Breast epithelium (tissue), 4 donors: ENCODE measurements around the gene CXCR4. TPM values are rescaled to one million over a fixed set of nuclear protein-coding genes. Genes with fewer than 3 reads are reported as not detected.
"Not testable (repeated sequence)": the region's sequence is repeated elsewhere in the genome, so short reads cannot be mapped to it uniquely, and the experiment has no call there.

ENCODE experiments used
- DNase-seq, 2 donors: peaks; one replicate each; pipeline ENCODE4 v3.0.0-alpha.2; 2019; ENCODE audit warnings: low spot score in 2 of 2
- H3K27ac ChIP-seq, 2 donors: fragments of 200-600 bp; sonication (generic) in 1 of 2; one replicate each; pipeline ENCODE4 v1.5.1; 2016 to 2019; ENCODE audit warnings: mild to moderate bottlenecking in 1 of 2
- H3K27me3 ChIP-seq, 2 donors: fragments of 200-600 bp; sonication (generic) in 1 of 2; one replicate each; pipeline versions ENCODE4 v1.5.1 to v1.6.0; 2017 to 2019; ENCODE audit warnings: control low read depth in 1 of 2, mild to moderate bottlenecking in 1 of 2
- H3K36me3 ChIP-seq: fragments of 200-600 bp; one replicate; pipeline ENCODE4 v1.5.1; 2019
- H3K4me1 ChIP-seq, 2 donors: fragments of 200-600 bp; sonication (generic); one replicate each; pipeline ENCODE4 v1.5.1; 2016 to 2019; ENCODE audit warnings: control low read depth in 1 of 2
- H3K4me3 ChIP-seq, 3 donors: fragments of 200-600 bp; sonication (generic); 1 replicate in 2 of 3; 2 replicates in 1 of 3; pipeline ENCODE4 v1.5.1; 2016 to 2019; ENCODE audit warnings: mild to moderate bottlenecking in 3 of 3, moderate library complexity in 2 of 3
- H3K9me3 ChIP-seq, 2 donors: fragments of 200-600 bp; sonication (generic) in 1 of 2; one replicate each; pipeline ENCODE4 v1.5.1; 2016 to 2019; ENCODE audit warnings: control low read depth in 1 of 2
- POLR2A ChIP-seq: fragments of 450-650 bp; IDR thresholded peaks from one replicate; pipeline ENCODE4 v1.6.1; 2016; ENCODE audit warnings: antibody characterized with exemption, mild to moderate bottlenecking, moderate library complexity
- POLR2AphosphoS5 ChIP-seq, 3 donors: sonication (generic); formaldehyde crosslinking; IDR thresholded peaks; one replicate each; pipeline ENCODE4 v1.6.1; 2017; ENCODE audit warnings: antibody characterized with exemption in 3 of 3
- intact Hi-C: fragments of 100-400 bp; cut with DNase I; formaldehyde crosslinking; loops from one replicate; pipeline ENCODE4 v1.15.1; 2023; ENCODE audit warnings: low total_unique reads
- total RNA-seq, 3 donors: library from RNA; depleted of rRNA; stranded (reverse); fragments of >200 nt; gene quantifications; one replicate each; pipeline ENCODE4 v1.1.0, GENCODE V29; 2016
- TF ChIP-seq, protein P1 (sequence below), 3 donors: fragments of 450-650 bp; IDR thresholded peaks; one replicate each; pipeline ENCODE4 v1.5.1; 2016 to 2017; ENCODE audit warnings: antibody characterized with exemption in 3 of 3, mild to moderate bottlenecking in 3 of 3, moderate library complexity in 3 of 3

The CXCR4 gene
- total RNA-seq, 3 donors from 2014 or later: 25.8 to 80.3 (median 32.4) TPM

DNA sequence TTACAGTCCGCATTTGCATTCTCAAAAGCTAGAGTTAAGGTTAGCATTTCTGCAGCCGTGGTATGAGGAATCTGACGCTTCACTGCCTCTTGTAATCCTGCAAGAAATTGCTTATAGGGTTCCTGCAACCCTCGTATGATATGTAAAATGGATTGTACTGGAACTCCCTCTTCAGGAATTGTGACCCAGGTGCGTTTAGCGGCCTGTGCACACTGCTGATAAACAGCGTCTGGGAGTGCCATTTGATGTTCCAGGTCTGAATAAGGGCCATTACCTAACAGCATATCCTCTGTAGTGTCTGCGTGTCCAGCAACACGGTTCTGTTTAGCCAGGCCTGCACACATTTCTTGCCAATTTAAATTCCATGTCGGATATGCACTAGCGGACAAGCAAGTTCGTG, 42.5 kb downstream of the CXCR4 start:
- H3K27ac ChIP-seq: no peak overlapping the region
- no peak for DNase-seq
- intact Hi-C loops: loop anchor here (2.0 kb wide), 1 partner anchor 17 kb away; no protein-coding TSS in a partner anchor

GRCh38 chr2:136072621-136073020, 45.3 kb downstream of the CXCR4 start:
- no peak for DNase-seq
- H3K27me3 ChIP-seq: no peaks in the 10 kb centered on the region
- intact Hi-C loops: no loop called here
- TF ChIP-seq POLR2AphosphoS5 (IDR thresholded peaks at IDR 0.05) (no peak), POLR2A (no peak)
- no peak overlapping the region for H3K4me3 ChIP-seq
- H3K4me1 ChIP-seq: no peaks in the 10 kb centered on the region
- no peak overlapping the region for H3K27ac ChIP-seq
- H3K36me3 ChIP-seq: no peaks in the 10 kb centered on the region
- H3K9me3 ChIP-seq: peaks cover 0 to 13% of the 10 kb centered on the region in 2 donors

More for the DNA sequence above, 42.5 kb downstream of the CXCR4 start:
- no peaks in the 10 kb centered on the region for H3K4me1 ChIP-seq
- no peaks in the 10 kb centered on the region for H3K27me3 ChIP-seq
- no peak overlapping the region for H3K4me3 ChIP-seq
- no peaks in the 10 kb centered on the region for H3K36me3 ChIP-seq
- no peak for TF ChIP-seq POLR2AphosphoS5 (IDR thresholded peaks at IDR 0.05)
- H3K9me3 ChIP-seq: peaks cover 0 to 13% of the 10 kb centered on the region in 2 donors

- H3K36me3 ChIP-seq, H3K4me3 ChIP-seq, H3K4me1 ChIP-seq, H3K27me3 ChIP-seq, DNase-seq, H3K27ac ChIP-seq, intact Hi-C loops: not testable (repeated sequence)
- peaks cover 0 to 13% of the 10 kb centered on the region in 2 donors for H3K9me3 ChIP-seq
These were observed 46.1 kb downstream of the CXCR4 start for GRCh38 chr2:136071887-136072286.

- intact Hi-C loops: no loop called here
- no peaks in the 10 kb centered on the region for H3K36me3 ChIP-seq
These were observed 47.0 kb downstream of the CXCR4 start for GRCh38 chr2:136070913-136071312.

GRCh38 chr2:136069773-136070172, 48.2 kb downstream of the CXCR4 start:
- H3K36me3 ChIP-seq: no peaks in the 10 kb centered on the region
- H3K27ac ChIP-seq: no peak overlapping the region
- peaks cover 0 to 13% of the 10 kb centered on the region in 2 donors for H3K9me3 ChIP-seq
- no peak for DNase-seq
- intact Hi-C loops: no loop called here
- TF ChIP-seq POLR2AphosphoS5 (IDR thresholded peaks at IDR 0.05) (no peak), POLR2A (no peak)
- TF ChIP-seq, protein P1, sequence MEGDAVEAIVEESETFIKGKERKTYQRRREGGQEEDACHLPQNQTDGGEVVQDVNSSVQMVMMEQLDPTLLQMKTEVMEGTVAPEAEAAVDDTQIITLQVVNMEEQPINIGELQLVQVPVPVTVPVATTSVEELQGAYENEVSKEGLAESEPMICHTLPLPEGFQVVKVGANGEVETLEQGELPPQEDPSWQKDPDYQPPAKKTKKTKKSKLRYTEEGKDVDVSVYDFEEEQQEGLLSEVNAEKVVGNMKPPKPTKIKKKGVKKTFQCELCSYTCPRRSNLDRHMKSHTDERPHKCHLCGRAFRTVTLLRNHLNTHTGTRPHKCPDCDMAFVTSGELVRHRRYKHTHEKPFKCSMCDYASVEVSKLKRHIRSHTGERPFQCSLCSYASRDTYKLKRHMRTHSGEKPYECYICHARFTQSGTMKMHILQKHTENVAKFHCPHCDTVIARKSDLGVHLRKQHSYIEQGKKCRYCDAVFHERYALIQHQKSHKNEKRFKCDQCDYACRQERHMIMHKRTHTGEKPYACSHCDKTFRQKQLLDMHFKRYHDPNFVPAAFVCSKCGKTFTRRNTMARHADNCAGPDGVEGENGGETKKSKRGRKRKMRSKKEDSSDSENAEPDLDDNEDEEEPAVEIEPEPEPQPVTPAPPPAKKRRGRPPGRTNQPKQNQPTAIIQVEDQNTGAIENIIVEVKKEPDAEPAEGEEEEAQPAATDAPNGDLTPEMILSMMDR (IDR thresholded peaks at IDR 0.05): no peak
- no peaks in the 10 kb centered on the region for H3K4me1 ChIP-seq
- no peaks in the 10 kb centered on the region for H3K27me3 ChIP-seq
- no peak overlapping the region for H3K4me3 ChIP-seq

More at GRCh38 chr2:136070913-136071312, 47.0 kb downstream of the CXCR4 start:
- Histone ChIP-seq H3K27me3 (no peaks in the 10 kb centered on the region), H3K9me3 (peaks cover 0 to 13% of the 10 kb centered on the region in 2 donors), H3K27ac (no peak overlapping the region), H3K4me3 (no peak overlapping the region), H3K4me1 (no peaks in the 10 kb centered on the region)
- no peak for TF ChIP-seq POLR2AphosphoS5 (IDR thresholded peaks at IDR 0.05)
- TF ChIP-seq, protein P1 (IDR thresholded peaks at IDR 0.05): no peak
- TF ChIP-seq POLR2A: no peak
- no peak for DNase-seq

DNA sequence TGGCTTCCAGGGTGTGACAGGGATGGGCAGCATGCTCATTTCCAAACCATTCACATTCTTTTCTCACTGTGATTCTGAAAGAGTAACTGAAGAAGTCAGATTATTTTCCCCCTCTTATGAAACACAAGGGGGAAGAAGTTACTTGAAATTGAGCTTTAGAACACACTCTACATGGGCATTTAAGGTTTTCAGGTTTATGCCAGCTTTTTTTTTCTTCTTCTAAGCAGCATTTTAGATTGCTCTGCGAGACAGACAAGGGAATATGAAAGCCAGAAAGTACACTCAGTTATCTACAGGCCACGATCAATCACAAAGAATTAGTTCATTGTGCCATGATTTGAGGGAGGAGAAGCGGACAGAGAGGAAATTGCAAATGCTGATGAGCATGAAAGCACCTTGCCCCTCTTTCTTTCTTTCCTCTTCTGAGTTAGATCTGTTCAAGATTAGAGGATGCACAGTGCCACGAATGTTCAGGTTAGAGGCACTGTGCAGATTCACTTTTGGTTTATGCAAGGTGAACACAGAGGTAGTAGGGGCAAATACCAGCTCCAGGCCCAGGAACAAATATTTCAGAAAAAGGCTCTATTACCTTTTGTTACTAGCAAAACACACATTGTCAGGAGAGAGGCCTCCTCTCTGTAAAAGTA, 49.2 kb downstream of the CXCR4 start:
- H3K4me1 ChIP-seq: no peaks in the 10 kb centered on the region
- DNase-seq: no peak
- H3K27ac ChIP-seq: no peak overlapping the region
- intact Hi-C loops: no loop called here
- H3K4me3 ChIP-seq: no peak overlapping the region
- TF ChIP-seq POLR2AphosphoS5 (IDR thresholded peaks at IDR 0.05) (no peak), POLR2A (no peak)
- TF ChIP-seq, protein P1 (IDR thresholded peaks at IDR 0.05): no peak
- no peaks in the 10 kb centered on the region for H3K36me3 ChIP-seq
- peaks cover 0 to 13% of the 10 kb centered on the region in 2 donors for H3K9me3 ChIP-seq
- no peaks in the 10 kb centered on the region for H3K27me3 ChIP-seq
